GM21529 (cell line): ENCODE results near the gene NTN1.

Source experiments
- ATAC-seq: cut with Tn5 transposase; IDR thresholded peaks from one replicate; pipeline ENCODE4 v1.9.1; 2021; ENCODE audit not compliant: unreplicated experiment

NTN1 gene

DNA sequence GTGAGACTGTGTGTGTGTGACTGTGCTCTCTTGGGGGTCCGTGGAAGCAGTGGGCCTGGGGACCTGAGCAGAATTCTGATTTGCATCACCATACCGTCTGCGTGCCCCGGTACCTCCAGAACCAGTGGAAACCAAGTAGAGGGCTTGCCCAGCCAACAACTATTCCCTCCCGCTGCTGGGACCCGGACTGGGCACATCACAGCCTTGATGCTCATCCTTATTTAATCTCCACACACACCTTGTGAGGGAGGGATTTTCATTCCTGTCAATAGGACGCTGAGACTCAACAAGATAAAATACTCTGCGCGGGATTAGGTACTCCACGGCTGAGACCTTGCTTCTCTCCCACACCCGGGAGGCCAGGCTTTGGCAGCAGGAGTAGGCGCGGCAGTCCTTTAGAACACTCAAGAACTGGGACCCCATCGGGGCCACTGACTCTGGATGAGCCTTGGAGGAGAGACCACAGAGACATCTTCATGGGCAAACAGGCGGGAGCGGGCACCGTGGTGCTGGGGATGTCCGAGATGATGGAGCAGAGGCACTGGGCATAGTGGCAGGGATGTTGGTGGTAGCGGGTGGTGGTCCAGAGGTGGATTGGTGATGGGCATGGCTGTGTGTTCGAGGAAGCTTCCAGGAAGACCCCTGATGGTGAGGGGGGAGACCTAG is 208.0 kb downstream of the NTN1 start:
- ATAC-seq, result no peak

DNA sequence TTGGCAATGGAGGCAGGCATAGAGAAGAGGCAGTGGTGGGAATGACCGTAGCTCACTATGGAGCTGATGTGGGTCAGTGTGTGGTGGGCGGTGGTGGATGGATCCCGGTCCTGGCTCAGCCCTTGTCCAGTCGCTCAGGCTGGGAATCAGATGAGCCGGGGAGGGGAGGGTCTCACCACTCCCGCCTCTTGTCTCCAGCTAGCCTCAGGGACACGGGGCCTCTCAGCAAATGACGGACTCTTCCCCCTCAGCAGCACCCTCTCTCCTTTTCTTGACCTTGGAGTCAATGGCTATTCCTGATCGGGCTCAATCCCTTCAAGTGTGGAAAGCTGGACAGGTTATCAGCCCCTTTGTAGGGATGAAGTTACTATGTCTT is 208.5 kb downstream of the NTN1 start:
- ATAC-seq, result no peak

DNA sequence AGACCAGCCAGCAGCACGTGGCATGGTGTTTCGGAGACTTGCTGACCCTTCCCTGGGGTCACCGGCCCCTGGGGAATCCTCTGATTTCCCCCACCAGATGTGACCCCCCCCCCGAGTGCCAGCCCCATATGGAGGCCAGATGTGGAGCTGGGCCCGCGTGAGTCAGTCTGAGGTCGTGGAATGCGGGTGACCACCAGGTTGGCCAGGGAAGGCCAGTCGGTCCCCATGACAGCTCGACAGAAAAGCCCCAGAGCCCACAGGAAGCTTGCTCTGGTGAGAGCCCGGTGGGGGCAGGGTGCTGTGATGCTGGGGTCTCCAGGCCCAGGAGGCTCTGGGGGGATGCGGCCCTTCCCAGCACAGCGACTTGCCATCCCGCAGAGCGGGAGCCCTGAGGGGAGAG is 209.0 kb downstream of the NTN1 start:
- ATAC-seq, result no peak

DNA sequence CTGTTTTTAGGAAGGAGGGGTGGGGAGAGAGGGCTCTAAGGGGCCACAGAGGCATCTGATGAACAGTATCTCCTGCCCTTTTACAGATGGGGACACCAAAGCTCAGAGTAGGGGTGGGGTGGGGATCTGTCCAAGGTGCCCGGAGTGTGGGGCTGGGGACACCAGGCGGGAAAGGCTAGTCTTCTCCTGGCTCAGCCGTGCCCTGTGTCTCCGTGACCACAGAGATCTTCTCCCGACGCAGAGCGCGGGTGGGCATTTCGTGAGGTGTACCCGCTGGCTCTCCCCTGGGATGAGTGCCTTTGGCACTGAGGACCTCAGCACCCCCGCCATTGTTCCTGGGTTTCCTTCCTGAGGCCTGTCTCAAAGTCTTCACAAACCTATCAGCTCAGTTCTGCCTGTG is 209.6 kb downstream of the NTN1 start:
- no peak for ATAC-seq

DNA sequence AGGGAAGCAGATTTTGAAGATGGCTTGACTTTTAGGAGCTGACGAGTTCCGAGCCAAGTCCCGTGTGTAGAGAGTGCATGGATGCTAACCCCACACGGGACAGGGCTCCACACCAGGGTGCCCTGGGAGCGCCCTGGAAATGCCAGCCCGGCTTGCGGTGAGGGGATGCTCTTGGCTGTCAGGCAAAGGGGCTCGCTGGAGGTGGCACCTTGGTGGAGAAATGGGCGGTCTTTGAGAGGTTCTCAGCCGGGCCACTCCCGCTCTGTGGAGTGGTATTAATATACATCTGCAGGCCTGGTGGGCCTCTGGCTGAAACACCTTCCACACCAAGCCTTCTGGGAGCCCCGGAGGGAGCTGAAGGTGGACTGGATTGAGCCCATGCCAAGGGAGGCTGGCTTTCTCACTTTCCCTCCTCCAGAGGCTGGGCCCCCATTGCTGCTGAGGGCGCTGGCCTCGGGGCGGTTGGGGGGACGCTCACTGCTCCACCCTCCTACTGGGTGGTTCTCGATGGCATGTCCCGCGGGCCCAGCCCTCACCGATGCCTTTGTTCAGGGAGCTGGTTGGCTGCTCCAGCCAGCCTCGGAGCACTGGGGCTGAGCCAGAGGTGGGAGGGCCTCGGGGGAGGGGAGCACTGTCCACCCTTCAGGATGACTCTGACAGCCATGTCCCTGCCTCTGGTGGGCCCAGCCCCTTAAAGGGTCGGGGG is 210.3 kb downstream of the NTN1 start:
- ATAC-seq, result no peak

DNA sequence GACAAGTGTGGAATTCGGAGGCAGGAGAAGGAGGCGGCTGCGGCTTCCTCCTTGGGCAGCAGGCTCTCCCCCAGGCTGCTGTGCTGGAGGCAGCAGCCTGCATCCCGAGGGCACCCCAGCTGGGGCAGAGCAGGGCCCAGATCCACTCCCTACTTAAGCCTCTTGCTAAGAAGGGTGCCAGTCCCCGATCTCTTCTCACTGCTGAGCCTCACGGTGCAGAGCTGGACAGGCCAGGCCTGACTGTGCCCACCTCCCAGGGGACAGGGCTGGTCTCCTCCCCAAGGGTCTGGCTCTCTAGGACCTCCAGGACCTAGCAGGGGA is 210.8 kb downstream of the NTN1 start:
- ATAC-seq, result no peak

DNA sequence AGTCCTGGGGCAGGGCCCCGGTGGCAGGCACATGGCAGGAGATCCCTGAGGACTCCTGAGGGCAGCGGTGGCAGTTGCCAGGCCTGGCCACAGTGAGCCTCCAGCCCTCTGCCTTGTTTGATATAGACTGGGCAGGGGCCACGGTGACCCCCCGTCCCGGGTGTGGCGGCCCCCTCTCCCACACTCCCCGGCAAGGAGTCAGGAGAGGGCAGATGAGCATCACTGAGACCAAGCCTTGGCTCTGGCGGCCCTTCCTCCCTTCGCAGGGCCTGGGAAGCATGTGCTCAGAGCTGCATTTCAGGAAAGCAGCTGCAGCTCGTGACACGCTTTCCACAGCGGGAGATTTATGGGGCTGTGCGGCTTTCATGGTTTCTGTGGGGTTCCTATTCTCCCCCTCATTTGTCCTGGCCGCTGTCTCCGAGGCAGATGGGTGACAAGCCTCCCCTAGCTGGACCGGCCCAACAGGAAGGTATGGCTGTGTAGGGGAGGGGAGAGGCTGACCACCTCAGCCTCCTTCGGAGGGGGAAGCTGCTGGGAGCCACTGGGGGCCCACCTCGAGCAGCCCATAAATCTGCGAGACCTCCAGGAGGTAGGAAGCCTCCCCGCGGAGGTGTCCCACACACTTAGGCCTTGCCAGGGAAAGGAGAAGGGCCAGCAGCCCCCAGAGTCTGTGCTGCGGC is 211.4 kb downstream of the NTN1 start:
- no peak for ATAC-seq

DNA sequence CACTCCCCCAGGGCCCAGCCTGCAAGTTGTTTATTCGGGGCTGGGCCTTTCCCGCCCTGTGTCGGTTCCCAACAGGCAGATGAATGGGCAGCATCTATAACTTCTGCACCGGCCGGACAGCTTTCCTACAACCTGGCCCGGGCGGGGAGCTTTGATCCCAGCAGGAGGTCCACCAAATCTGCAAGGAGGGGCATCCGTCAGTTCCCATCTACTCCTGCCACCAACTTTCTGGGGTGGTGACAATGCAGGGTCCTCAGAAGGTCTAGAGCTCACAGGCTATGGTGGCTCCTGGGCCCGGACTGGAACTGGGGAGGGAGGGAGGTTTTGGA is 211.9 kb downstream of the NTN1 start:
- no peak for ATAC-seq

DNA sequence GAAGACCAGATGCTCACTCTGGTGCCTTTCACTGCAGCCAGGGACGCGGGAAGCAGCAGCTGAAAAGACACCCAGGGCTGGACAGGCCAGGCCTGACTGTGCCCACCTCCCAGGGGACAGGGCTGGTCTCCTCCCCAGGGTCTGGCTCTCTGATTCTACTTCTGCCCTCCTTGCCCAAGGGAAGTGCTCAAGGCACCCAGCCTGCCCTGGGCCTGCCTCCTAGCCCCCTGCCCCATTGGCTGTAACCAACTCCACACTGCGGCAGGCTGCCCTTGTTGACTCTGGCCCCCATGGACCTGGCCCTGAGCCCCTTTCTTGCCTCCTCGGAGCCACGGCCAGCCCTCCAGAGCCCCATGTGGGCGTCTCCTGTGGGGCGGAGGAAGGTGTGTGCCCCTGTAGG is 212.5 kb downstream of the NTN1 start:
- ATAC-seq, result no peak

DNA sequence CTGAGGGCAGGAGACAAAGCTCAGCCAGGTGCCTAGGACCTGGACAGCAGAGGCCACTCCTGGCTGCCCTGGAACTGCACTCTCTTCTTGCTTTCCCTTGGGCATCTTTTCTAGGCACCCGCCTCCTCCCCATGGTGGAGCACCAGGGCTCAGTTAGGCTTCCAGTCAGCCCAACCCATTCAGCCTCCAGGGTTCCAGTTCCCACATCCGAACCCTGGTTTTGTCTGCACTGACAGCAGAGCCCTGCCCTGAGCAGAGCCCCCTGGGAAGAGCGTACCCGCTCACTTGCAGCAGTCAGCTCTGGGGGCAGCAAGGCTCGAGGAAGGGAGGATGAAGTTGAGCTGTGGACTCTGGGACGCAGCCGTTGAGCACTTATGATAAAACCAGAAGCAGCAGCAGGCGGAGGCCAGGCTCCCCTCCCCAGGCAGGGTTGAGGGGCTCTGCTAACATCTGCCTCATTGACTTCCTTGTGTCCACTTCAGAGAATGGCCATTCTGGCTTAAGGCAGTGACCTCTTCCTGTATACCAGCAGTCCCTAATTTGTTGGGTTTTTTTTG is 213.2 kb downstream of the NTN1 start:
- no peak for ATAC-seq

DNA sequence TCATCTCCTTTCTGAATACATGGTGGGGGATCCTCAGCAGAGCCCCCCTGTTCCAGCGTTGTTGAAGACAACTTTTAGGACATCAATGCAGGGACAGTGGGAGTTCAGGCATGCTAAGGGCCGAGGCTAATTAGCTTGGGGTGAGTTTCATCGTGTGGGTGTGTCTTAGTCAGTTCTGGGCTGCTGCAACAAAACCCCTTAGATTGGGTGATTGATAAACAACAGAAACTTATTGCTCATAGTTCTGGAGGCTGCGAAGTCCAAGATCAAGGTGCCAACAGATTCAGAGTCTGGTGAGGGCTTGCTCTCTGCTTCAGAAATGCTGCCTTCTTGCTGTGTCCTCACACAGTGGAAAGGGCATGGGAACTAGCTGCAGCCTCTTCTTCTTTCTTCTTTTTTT is 214.0 kb downstream of the NTN1 start:
- no peak for ATAC-seq

DNA sequence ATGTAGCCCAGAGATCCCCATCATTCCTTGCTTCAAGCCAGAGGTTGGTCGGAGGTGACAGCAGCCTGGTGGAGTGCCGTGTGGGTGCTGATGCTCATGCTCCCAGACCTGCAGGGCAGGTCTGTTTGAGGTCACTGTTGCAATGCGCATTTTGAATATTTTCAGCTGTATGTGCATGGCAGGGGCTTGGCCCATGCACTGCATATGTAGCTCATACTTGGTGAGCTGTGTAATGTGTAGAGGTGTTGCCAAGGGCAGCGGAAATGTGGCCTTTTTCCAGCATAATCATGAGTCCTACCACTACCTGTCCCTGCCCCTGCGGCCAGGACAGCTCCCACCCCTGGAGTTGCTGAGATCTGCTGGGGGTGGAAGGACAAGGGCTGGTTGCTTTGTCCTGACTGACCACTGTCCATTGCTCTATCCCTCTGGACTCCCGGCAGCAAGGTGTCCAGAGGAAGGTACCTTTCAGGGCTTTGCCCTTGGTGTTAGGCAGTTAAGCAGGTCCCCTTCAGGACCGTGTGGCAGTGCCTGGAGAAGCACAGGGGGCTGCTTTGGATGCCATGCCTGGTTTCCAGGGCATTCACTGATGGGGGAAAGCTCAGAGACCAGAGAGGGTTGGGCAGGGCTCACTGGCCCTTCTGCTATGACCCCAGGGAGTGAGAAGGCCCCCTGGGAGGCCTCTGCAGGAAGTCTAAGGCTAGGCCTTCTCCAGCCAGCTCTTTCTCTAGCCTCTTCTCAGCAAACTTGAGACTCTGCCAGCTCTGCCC is 215.2 kb downstream of the NTN1 start:
- no peak for ATAC-seq

DNA sequence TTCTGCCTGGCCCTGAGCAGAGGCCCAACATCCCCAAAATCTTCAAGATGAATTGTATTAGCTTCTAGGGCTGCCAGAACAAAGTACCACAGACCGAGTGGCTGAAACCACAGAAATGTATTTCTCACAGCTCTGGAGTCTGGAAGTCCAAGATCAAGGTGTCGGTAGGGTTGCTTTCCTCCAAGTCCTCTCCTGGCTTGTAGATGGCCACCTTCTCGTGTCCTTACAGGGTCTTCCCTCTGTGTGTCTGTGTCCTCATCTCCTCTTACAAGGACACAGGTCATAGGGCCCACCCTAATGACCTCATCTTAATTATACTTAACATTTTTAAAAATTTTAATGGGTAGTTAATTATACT is 215.7 kb downstream of the NTN1 start:
- ATAC-seq, result no peak

DNA sequence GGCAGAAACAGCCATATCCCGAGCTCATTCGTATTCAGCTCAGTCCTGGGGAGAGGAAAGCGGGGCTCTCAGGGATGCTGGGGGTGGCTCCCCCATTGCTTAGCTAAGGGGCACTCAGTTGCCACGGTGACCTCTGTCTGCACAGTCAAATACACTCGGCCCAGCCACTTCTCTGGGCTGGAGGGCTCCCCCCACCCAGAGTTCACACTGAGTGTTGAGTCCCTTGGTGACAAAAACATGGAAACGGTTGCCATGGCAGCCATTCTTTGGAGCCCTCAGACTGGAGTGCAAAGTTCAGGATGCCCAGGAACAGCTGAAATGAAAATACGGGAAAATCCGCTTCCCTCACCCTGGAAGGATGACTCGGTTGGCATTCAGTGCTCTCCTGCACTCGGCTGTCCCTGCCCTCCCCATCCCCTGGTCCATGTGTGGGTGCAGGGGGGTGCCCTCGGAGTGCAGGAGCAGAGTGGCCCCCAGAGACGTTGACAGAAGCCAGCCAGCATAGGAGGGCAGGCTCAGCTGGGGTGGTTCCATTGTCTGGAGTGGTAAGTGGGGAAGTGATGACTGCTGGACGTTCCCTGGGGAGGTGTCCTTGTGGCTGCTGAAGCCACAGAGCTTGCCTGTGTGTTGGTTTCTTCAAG is 216.5 kb downstream of the NTN1 start:
- ATAC-seq, result no peak

DNA sequence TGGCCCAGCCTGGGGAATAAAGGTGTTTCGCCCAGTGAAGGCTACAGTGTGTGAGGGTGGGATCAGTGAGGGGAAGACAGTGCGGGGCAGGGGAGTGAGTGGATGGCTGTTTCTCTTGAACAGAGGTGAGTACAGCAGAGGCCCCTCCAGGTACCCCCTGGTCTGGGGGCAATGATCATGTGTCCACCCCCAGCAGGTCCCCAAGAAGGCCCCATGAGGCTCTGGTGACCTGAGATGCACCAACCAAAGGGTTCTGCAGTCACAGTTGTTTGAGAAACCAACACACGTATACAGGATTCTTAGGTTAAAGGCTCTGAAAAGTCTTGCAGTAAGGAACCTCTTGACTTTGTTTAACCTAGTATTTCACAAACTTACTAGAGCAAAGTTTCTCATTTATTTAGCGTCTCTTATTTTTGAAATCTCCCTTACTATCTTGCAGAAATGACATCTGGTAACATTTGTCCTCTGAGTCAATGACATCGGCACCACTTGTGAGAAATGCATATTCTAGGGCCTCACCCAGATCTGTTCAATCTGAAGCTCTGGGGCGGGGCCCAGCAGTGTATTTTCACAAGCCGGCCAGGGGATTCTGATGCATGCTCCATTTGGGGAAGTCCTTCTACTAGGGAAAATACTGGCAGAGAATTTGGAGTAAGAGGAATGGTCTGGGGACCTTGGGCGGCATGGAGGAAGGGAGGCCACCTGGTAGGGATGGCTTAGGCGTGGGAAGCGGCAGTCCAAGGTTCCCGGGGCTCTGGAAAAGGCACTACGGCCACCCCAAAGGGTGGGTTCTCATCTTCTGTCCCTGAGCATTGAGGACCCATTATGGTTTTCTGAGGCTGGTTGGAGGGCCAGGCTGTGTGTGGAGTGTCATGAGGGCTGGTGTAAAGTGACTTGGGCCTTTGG is 217.3 kb downstream of the NTN1 start:
- ATAC-seq, result no peak

DNA sequence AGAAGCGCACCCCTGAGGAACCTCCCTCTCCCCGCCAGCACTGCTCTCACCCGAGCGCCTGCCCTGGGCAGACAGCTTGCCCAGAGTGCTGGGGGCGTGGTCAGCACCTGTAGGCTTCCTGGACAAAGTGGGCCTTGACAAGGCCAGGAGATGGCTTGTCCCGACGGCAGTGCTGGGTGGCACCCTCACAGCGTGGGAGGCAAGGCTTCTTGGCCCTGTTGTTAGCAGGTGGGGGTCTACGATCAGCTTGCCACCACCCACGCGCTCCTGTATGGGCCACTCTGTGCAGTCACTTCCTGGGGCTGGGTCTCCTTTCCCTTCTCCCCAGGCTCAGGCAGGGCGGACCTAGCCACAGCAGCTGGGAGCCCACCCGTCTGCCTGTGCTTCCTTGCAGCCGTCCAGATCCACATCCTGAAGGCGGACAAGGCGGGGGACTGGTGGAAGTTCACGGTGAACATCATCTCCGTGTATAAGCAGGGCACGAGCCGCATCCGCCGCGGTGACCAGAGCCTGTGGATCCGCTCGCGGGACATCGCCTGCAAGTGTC is 218.0 kb downstream of the NTN1 start:
- no peak for ATAC-seq

DNA sequence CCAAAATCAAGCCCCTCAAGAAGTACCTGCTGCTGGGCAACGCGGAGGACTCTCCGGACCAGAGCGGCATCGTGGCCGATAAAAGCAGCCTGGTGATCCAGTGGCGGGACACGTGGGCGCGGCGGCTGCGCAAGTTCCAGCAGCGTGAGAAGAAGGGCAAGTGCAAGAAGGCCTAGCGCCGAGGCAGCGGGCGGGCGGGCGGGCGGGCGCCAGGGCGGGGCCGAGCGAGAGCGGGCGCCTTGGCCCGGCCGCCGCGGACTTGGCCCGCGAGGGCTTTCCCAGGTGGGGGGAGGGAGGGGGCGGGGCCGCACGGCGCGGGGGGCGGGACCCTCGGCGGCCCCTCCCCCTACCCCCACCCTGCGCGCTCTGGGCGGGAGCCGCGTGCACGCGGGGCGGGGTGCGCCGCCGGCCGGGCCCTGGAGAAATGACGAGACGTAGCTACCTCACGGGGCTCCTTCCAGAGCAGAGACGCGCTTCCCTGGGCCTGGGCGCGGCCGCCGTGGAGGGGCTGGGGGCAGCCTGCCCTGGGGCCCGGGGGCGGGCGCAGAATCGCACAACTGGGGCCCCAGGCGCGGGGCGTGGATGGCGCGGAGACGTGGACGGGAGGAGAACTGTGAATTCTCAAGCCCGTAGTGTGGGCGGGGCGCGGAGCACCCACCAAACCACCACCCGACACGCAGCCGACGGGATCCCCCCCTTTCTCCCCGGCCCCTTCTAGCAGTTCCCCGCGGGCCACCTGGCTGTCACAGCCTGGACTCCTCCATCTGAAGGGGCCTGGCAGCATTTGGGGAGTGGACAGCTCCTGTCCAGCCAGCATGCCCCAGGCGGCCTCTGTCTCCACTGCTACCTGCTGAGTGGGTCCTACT is 218.7 kb downstream of the NTN1 start:
- ATAC-seq, result peak; percentile 46

DNA sequence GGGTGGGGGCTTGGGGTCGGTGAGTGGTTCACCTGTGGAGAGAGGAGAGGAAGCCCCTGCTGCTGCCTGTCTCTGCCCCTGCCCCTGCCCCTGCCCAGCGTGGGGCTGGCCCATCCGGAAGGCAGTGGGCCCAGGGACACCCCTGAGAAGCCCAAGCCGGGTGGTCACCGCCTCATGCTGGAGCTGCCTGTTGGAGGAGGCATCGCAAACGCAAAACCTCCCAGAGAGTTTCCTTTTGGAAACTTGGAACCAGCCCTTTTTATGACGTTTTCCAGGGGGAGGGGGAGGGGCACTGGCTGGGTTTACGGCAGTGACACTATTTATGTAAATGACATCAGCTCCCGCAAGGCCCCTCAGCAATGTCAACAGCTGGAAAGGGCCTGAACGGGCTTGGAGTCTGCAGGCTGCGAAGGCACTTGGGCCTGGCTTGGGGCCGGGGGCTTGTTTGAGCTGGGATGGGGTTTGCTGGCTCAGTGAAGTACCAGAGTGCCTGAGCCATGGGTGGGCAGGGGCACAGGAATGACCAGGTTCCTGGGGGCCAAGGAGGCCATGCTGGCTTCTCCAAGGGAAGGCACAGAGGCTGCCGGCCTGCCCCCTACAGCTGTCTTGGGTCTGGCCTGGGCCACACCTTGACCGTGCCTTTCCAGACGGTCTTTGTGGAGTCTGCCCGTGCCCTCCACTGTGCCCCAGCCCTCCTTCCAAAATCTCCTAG is 219.5 kb downstream of the NTN1 start:
- no peak for ATAC-seq

DNA sequence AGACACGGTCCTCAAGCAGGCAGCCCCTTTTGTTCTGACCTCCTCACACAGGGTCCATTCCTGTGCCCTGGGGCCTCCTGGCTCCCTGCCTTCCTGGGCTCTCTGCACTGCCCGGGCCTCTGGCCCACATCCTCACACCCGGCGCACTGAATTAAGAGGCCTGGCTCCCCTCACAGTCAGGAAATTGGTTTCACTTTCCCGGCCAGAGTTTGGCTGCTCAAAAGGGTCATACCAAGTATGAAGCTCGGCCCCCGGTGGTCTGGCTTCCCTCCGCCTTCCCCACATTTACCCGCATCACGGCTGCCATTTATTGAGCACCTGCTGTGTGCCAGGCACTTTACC is 220.0 kb downstream of the NTN1 start:
- no peak for ATAC-seq
